Trophoblast cell (in vitro differentiated cells and primary cell): ENCODE measurements around the gene CENPN.

ENCODE experiments used
- DNase-seq, 2 donors: peaks; one replicate each; pipeline ENCODE4 v3.0.0-alpha.2; 2016
- H2AFZ ChIP-seq: 2 replicates; pipeline ENCODE4 v1.6.1; 2013; ENCODE audit warnings: low read length, moderate library complexity, mild to moderate bottlenecking; ENCODE audit not compliant: insufficient read depth, poor library complexity
- H2AK5ac ChIP-seq: 2 replicates; pipeline ENCODE4 v1.6.1; 2013; ENCODE audit warnings: mild to moderate bottlenecking, low read length
- H2BK120ac ChIP-seq: 2 replicates; pipeline ENCODE4 v1.6.1; 2013; ENCODE audit warnings: low read length, mild to moderate bottlenecking, moderate library complexity; ENCODE audit not compliant: insufficient read depth, poor library complexity
- H2BK12ac ChIP-seq: 2 replicates; pipeline ENCODE4 v1.6.1; 2013; ENCODE audit warnings: mild to moderate bottlenecking, low read length, moderate library complexity
- H2BK5ac ChIP-seq: 2 replicates; pipeline ENCODE4 v1.6.1; 2013; ENCODE audit warnings: low read length, low read depth, moderate library complexity, mild to moderate bottlenecking; ENCODE audit not compliant: poor library complexity
- H3K14ac ChIP-seq: 2 replicates; pipeline ENCODE4 v1.6.1; 2013; ENCODE audit warnings: mild to moderate bottlenecking, low read length
- H3K18ac ChIP-seq: 2 replicates; pipeline ENCODE4 v1.6.1; 2013; ENCODE audit warnings: mild to moderate bottlenecking, low read length
- H3K23ac ChIP-seq: 2 replicates; pipeline ENCODE4 v1.6.1; 2013; ENCODE audit warnings: low read length
- H3K27ac ChIP-seq: 2 replicates; pipeline ENCODE4 v1.5.1; 2013; ENCODE audit warnings: low read depth, mild to moderate bottlenecking, inconsistent platforms, low read length, moderate library complexity
- H3K27me3 ChIP-seq: 2 replicates; pipeline ENCODE4 v1.6.1; 2013; ENCODE audit warnings: inconsistent platforms, mild to moderate bottlenecking, low read length, moderate library complexity; ENCODE audit not compliant: insufficient read depth
- H3K36me3 ChIP-seq, 2 experiments: 1 replicate in 1 of 2; 2 replicates in 1 of 2; pipeline ENCODE4 v1.6.1; 2013; ENCODE audit warnings: low read length in 2 of 2, mild to moderate bottlenecking in 2 of 2, moderate library complexity in 1 of 2; ENCODE audit not compliant: insufficient read depth in 2 of 2, control insufficient read depth in 1 of 2
- H3K4ac ChIP-seq: 2 replicates; pipeline ENCODE4 v1.6.1; 2013; ENCODE audit warnings: low read depth, mild to moderate bottlenecking, low read length, moderate library complexity
- H3K4me1 ChIP-seq, 2 experiments: 1 replicate in 1 of 2; 2 replicates in 1 of 2; pipeline ENCODE4 v1.6.1; 2013; ENCODE audit warnings: low read length in 2 of 2, mild to moderate bottlenecking in 2 of 2, moderate library complexity in 1 of 2; ENCODE audit not compliant: insufficient read depth in 2 of 2, control insufficient read depth in 1 of 2
- H3K4me2 ChIP-seq: 2 replicates; pipeline ENCODE4 v1.6.1; 2013; ENCODE audit warnings: inconsistent platforms, mild to moderate bottlenecking, low read length, moderate library complexity
- H3K4me3 ChIP-seq: 2 replicates; pipeline ENCODE4 v1.5.1; 2013; ENCODE audit warnings: mild to moderate bottlenecking, low read depth, low read length, inconsistent platforms
- H3K79me1 ChIP-seq: one replicate; pipeline ENCODE4 v1.6.1; 2013; ENCODE audit warnings: low read length
- H3K79me2 ChIP-seq: 2 replicates; pipeline ENCODE4 v1.6.1; 2013; ENCODE audit warnings: low read length, mild to moderate bottlenecking; ENCODE audit not compliant: control insufficient read depth, insufficient read depth, poor library complexity
- H3K9ac ChIP-seq: 2 replicates; pipeline ENCODE4 v1.6.1; 2013; ENCODE audit warnings: mild to moderate bottlenecking, low read length
- H3K9me3 ChIP-seq: 2 replicates; pipeline ENCODE4 v1.6.1; 2013; ENCODE audit warnings: low read depth, mild to moderate bottlenecking, control low read depth, inconsistent platforms, low read length; ENCODE audit not compliant: insufficient read depth
- H4K12ac ChIP-seq: 2 replicates; pipeline ENCODE4 v1.6.1; 2013; ENCODE audit warnings: low read depth, mild to moderate bottlenecking, low read length, moderate library complexity
- H4K8ac ChIP-seq: 2 replicates; pipeline ENCODE4 v1.6.1; 2013; ENCODE audit warnings: low read depth, mild to moderate bottlenecking, low read length, moderate library complexity
- H4K91ac ChIP-seq: one replicate; pipeline ENCODE4 v1.6.1; 2013; ENCODE audit warnings: low read depth, mild to moderate bottlenecking, low read length, moderate library complexity
- WGBS: extraction: QIAGEN DNeasy Blood & Tissue Kit; methylation state at CpG from one replicate; pipeline ENCODE4 v1.1.7; 2013; ENCODE audit warnings: missing lambda C conversion rate; ENCODE audit not compliant: insufficient read length, insufficient coverage; ENCODE audit errors: extremely low coverage; 5-methylcytosine and 5-hydroxymethylcytosine counted together

CENPN gene

GRCh38 chr16:81003610-81004460, 3.2 kb upstream of the CENPN start:
- peaks cover 2 to 3% of the 10 kb centered on the region in 2 experiments for H3K4me1 ChIP-seq
- peaks cover 16% of the 10 kb centered on the region for H3K79me2 ChIP-seq
- H3K9me3 ChIP-seq = no peaks in the 10 kb centered on the region
- no peaks in the 10 kb centered on the region for H3K36me3 ChIP-seq
- no peak overlapping the region for H3K4me2 ChIP-seq
- H2BK5ac ChIP-seq = no peak overlapping the region
- no CpG with 5 or more reads among the region's 11 CpGs for WGBS
- H2AK5ac ChIP-seq = no peak overlapping the region
- H3K23ac ChIP-seq = no peak overlapping the region
- H3K27me3 ChIP-seq = no peaks in the 10 kb centered on the region
- no peak overlapping the region for H4K12ac ChIP-seq
- H3K18ac ChIP-seq = no peak overlapping the region
- no peak overlapping the region for H3K27ac ChIP-seq
- no peak for DNase-seq
- peak overlapping the region; percentile 82 for H3K4ac ChIP-seq
- no peak overlapping the region for H3K4me3 ChIP-seq
- H4K8ac ChIP-seq = no peak overlapping the region
- H3K9ac ChIP-seq = no peak overlapping the region
- H2AFZ ChIP-seq = no peak overlapping the region
- peaks cover 12% of the 10 kb centered on the region for H3K79me1 ChIP-seq
- H2BK120ac ChIP-seq = no peak overlapping the region
- H4K91ac ChIP-seq = no peak overlapping the region
- H3K14ac ChIP-seq = no peak overlapping the region
- H2BK12ac ChIP-seq = no peak overlapping the region

GRCh38 chr16:81004646-81005353, 2.2 kb upstream of the CENPN start:
- H2BK5ac ChIP-seq = no peak overlapping the region
- H3K79me2 ChIP-seq = peaks cover 16% of the 10 kb centered on the region
- peak overlapping the region; percentile 33 for H3K4me2 ChIP-seq
- no peak overlapping the region for H4K91ac ChIP-seq
- no peak overlapping the region for H2BK12ac ChIP-seq
- no peaks in the 10 kb centered on the region for H3K36me3 ChIP-seq
- H2BK120ac ChIP-seq = no peak overlapping the region
- no peak overlapping the region for H3K23ac ChIP-seq
- H3K27me3 ChIP-seq = no peaks in the 10 kb centered on the region
- DNase-seq = peak; percentile 35 to 95
- no peak overlapping the region for H3K18ac ChIP-seq
- H3K9ac ChIP-seq = no peak overlapping the region
- H3K27ac ChIP-seq = no peak overlapping the region
- H3K4me1 ChIP-seq = peaks cover 2 to 3% of the 10 kb centered on the region in 2 experiments
- no peaks in the 10 kb centered on the region for H3K9me3 ChIP-seq
- H2AK5ac ChIP-seq = no peak overlapping the region
- H4K12ac ChIP-seq = no peak overlapping the region
- no peak overlapping the region for H3K4me3 ChIP-seq
- H3K79me1 ChIP-seq = peaks cover 12% of the 10 kb centered on the region
- H2AFZ ChIP-seq = no peak overlapping the region
- H3K4ac ChIP-seq = peak overlapping the region; percentile 67
- no peak overlapping the region for H4K8ac ChIP-seq
- no peak overlapping the region for H3K14ac ChIP-seq
- WGBS = no CpG with 5 or more reads among the region's 14 CpGs

GRCh38 chr16:81005610-81006161, 1.3 kb upstream of the CENPN start:
- Histone ChIP-seq H3K23ac (no peak overlapping the region), H3K14ac (no peak overlapping the region)
- WGBS = no CpG with 5 or more reads among the region's 18 CpGs

GRCh38 chr16:81006211-81006812, 702 bp upstream of the CENPN start:
- H3K4me3 ChIP-seq = peak overlapping the region; percentile 92
- peak overlapping the region; percentile 69 for H2BK120ac ChIP-seq
- H3K79me1 ChIP-seq = peaks cover 12% of the 10 kb centered on the region
- no CpG with 5 or more reads among the region's 50 CpGs for WGBS
- peaks cover 2 to 3% of the 10 kb centered on the region in 2 experiments for H3K4me1 ChIP-seq
- H3K23ac ChIP-seq = no peak overlapping the region
- H3K9me3 ChIP-seq = no peaks in the 10 kb centered on the region
- H2AK5ac ChIP-seq = peak overlapping the region; percentile 53
- no peaks in the 10 kb centered on the region for H3K27me3 ChIP-seq
- peak overlapping the region; percentile 67 for H4K8ac ChIP-seq
- H2BK5ac ChIP-seq = peak overlapping the region; percentile 79
- peak overlapping the region; percentile 86 for H3K27ac ChIP-seq
- H2BK12ac ChIP-seq = no peak overlapping the region
- peaks cover 14% of the 10 kb centered on the region for H3K79me2 ChIP-seq
- H3K14ac ChIP-seq = peak overlapping the region; percentile 69
- H4K91ac ChIP-seq = peak overlapping the region; percentile 49
- DNase-seq = peak; percentile 53 to 77
- H3K36me3 ChIP-seq = peaks cover 3 to 4% of the 10 kb centered on the region in 2 experiments
- H4K12ac ChIP-seq = peak overlapping the region; percentile 60
- peak overlapping the region; percentile 76 for H3K4ac ChIP-seq
- peak overlapping the region; percentile 55 for H3K4me2 ChIP-seq
- H3K18ac ChIP-seq = peak overlapping the region; percentile 81
- H2AFZ ChIP-seq = peak overlapping the region; percentile 57
- peak overlapping the region; percentile 79 for H3K9ac ChIP-seq

More at GRCh38 chr16:81005610-81006161, 1.3 kb upstream of the CENPN start:
- Histone ChIP-seq H3K4ac (peak overlapping the region; percentile 35), H3K36me3 (peaks cover 0 to under 1% of the 10 kb centered on the region in 2 experiments), H2BK120ac (no peak overlapping the region), H2AFZ (no peak overlapping the region), H3K4me2 (peak overlapping the region; percentile 55), H3K4me1 (peaks cover 2 to 3% of the 10 kb centered on the region in 2 experiments), H3K4me3 (no peak overlapping the region), H2BK12ac (no peak overlapping the region), H4K8ac (no peak overlapping the region), H3K79me2 (peaks cover 16% of the 10 kb centered on the region), H4K91ac (no peak overlapping the region), H3K18ac (no peak overlapping the region), H3K9me3 (no peaks in the 10 kb centered on the region), H3K27me3 (no peaks in the 10 kb centered on the region), H3K79me1 (peaks cover 12% of the 10 kb centered on the region), H2AK5ac (no peak overlapping the region), H3K9ac (no peak overlapping the region), H4K12ac (no peak overlapping the region), H2BK5ac (no peak overlapping the region), H3K27ac (no peak overlapping the region)
- no peak for DNase-seq
